Left lung (tissue), 10 donors: ENCODE results near the gene GRIP1. TPM values are rescaled to one million over a fixed set of nuclear protein-coding genes. Genes with fewer than 3 reads are reported as not detected.
"Not testable (repeated sequence)": the region's sequence is repeated elsewhere in the genome, so short reads cannot be mapped to it uniquely, and the experiment has no call there.

ENCODE experiments used
- ATAC-seq: fragments of 200-7000 bp; cut with Tn5 transposase; one replicate; pipeline ENCODE4 v1.9.1; 2020; ENCODE audit warnings: moderate library complexity
- DNase-seq, 4 donors: peaks; one replicate each; pipeline ENCODE4 v3.0.0-alpha.2; 2013 to 2020
- H3K27ac ChIP-seq, 2 donors: fragments of 200-600 bp; sonication (generic) in 1 of 2; one replicate each; pipeline versions ENCODE4 v1.5.0 to v1.8.0; 2020 to 2021
- H3K27me3 ChIP-seq, 2 donors: fragments of 200-600 bp; sonication (generic) in 1 of 2; one replicate each; pipeline versions ENCODE4 v1.5.0 to v1.8.0; 2020 to 2021
- H3K36me3 ChIP-seq, 2 donors: fragments of 200-600 bp; sonication (generic) in 1 of 2; one replicate each; pipeline versions ENCODE4 v1.5.0 to v1.8.0; 2020 to 2021
- H3K4me1 ChIP-seq, 2 donors: fragments of 200-600 bp; one replicate each; pipeline ENCODE4 v1.8.0; 2021
- H3K4me3 ChIP-seq, 2 donors: fragments of 200-600 bp; sonication (generic) in 1 of 2; one replicate each; pipeline versions ENCODE4 v1.5.0 to v1.8.0; 2020 to 2021; ENCODE audit warnings: mild to moderate bottlenecking in 1 of 2
- H3K9me3 ChIP-seq, 2 donors: fragments of 200-600 bp; sonication (generic) in 1 of 2; one replicate each; pipeline versions ENCODE4 v1.5.0 to v1.8.0; 2020 to 2021
- intact Hi-C, 2 donors: fragments of 100-400 bp; cut with DNase I; formaldehyde crosslinking; loops; one replicate each; pipeline versions ENCODE4 v1.11.2 to v1.14.2; 2022
- polyA plus RNA-seq, 6 donors: library from polyadenylated mRNA; unstranded; fragments of 120-200 nt; gene quantifications; one replicate each; pipeline ENCODE4 v1.2.1, GENCODE V29; 2013; ENCODE audit not compliant: insufficient read length in 6 of 6
- total RNA-seq, 2 donors: library from RNA; stranded (reverse); fragmentation: NEBNext Ultra II Directional; extraction: Animal tissue kit (Norgen Biotek cat#: 25700); gene quantifications; one replicate each; pipeline ENCODE4 v1.2.1, GENCODE V29; 2021
- TF ChIP-seq, protein P1 (sequence below), 2 donors: fragments of 200-600 bp; sonication (generic) in 1 of 2; IDR thresholded peaks; one replicate each; pipeline versions ENCODE4 v1.5.0 to v1.8.0; 2021; ENCODE audit warnings: antibody characterized with exemption in 2 of 2
- donor health status: DM: no; HTN: yes; CAD: no.
- donor health status: DM: no; HTN: no; CAD: no.

The GRIP1 gene
- total and polyA plus RNA-seq, 8 donors, result 1.9 to 10.6 (median 6.0) TPM

DNA sequence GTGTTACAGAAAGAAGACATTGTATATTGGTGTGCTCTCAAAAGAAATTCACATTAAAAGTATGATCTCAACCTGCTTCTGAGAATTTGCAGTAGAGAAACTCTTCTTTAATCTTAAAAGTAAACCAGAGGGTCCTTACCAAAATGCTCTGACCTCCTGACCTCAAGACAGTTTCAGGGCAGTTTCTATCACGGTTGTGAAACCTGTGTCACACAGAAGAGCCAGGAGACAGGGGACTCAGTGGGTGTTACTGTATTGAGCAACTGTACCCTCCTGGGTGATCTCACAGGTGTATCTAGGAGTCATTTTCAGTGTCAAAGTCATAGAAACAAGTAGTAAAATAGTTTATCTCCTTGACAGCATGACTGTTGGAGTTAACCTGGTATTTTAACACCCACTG is 178.0 kb downstream of the GRIP1 start:
- Histone ChIP-seq H3K36me3 (no peaks in the 10 kb centered on the region), H3K4me1 (no peaks in the 10 kb centered on the region), H3K9me3 (peaks cover 0 to 2% of the 10 kb centered on the region in 2 donors), H3K27me3 (no peaks in the 10 kb centered on the region), H3K4me3 (no peak overlapping the region), H3K27ac (no peak overlapping the region)
- intact Hi-C loops, result no loop called here
- ATAC-seq (no peak), DNase-seq (no peak)
- TF ChIP-seq, protein P1, sequence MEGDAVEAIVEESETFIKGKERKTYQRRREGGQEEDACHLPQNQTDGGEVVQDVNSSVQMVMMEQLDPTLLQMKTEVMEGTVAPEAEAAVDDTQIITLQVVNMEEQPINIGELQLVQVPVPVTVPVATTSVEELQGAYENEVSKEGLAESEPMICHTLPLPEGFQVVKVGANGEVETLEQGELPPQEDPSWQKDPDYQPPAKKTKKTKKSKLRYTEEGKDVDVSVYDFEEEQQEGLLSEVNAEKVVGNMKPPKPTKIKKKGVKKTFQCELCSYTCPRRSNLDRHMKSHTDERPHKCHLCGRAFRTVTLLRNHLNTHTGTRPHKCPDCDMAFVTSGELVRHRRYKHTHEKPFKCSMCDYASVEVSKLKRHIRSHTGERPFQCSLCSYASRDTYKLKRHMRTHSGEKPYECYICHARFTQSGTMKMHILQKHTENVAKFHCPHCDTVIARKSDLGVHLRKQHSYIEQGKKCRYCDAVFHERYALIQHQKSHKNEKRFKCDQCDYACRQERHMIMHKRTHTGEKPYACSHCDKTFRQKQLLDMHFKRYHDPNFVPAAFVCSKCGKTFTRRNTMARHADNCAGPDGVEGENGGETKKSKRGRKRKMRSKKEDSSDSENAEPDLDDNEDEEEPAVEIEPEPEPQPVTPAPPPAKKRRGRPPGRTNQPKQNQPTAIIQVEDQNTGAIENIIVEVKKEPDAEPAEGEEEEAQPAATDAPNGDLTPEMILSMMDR (IDR thresholded peaks at IDR 0.05), result no peak

DNA sequence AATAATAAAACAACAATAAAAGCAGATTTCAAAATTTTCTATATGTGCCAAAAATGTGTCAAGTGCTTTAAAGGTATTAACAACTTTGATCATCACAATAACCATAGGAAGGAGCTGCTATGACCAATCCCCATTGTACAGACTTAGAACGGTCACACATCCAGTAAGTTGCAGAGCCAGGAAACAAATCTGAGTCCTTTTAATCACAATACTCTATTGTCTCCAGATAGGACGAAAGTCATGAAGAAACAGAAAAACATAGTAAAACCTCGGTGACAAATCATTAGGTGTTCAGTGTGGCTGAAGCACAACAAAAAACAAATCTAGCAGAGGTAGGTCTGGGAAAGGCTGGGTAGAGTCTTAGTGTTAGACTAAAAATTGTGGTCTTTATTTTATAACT is 178.8 kb downstream of the GRIP1 start:
- Histone ChIP-seq H3K27me3 (no peaks in the 10 kb centered on the region), H3K4me1 (no peaks in the 10 kb centered on the region), H3K36me3 (no peaks in the 10 kb centered on the region), H3K27ac (no peak overlapping the region), H3K4me3 (no peak overlapping the region), H3K9me3 (no peaks in the 10 kb centered on the region)
- DNase-seq (no peak), ATAC-seq (no peak)
- TF ChIP-seq, protein P1 (IDR thresholded peaks at IDR 0.05), result no peak
- intact Hi-C loops, result no loop called here

DNA sequence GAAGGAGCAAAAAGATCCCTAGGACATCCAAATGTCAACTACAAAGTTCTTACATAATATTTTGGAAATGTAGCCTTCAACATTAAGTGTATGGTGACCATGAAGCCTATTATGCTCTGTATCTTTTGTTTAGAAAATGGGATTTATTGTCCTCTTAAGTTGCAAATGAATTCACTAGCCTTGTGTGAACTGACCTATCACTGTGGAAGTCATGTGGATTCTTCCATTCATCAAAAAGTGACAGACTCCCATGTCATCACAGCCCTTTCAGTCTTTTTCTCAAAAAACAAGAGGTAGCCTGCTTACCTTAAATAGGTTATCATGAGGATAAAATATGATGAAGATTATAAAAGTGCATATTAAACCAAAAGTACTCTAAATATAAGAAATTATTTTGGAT is 179.9 kb downstream of the GRIP1 start:
- TF ChIP-seq, protein P1 (IDR thresholded peaks at IDR 0.05), result no peak
- no peaks in the 10 kb centered on the region for H3K27me3 ChIP-seq
- H3K27ac ChIP-seq, result no peak overlapping the region
- intact Hi-C loops, result no loop called here
- ATAC-seq (no peak), DNase-seq (no peak)
- H3K36me3 ChIP-seq, result no peaks in the 10 kb centered on the region
- no peaks in the 10 kb centered on the region for H3K9me3 ChIP-seq
- H3K4me3 ChIP-seq, result no peak overlapping the region
- no peaks in the 10 kb centered on the region for H3K4me1 ChIP-seq

- ATAC-seq, DNase-seq, H3K4me3 ChIP-seq, H3K27me3 ChIP-seq, intact Hi-C loops, H3K4me1 ChIP-seq, H3K36me3 ChIP-seq, H3K9me3 ChIP-seq, H3K27ac ChIP-seq: not testable (repeated sequence)
These were observed 180.8 kb downstream of the GRIP1 start for GRCh38 chr12:66498059-66498458.

- ATAC-seq (no peak), DNase-seq (no peak)
- TF ChIP-seq, protein P1 (IDR thresholded peaks at IDR 0.05), result no peak
These were observed 181.6 kb downstream of the GRIP1 start for GRCh38 chr12:66497008-66497897.

More at GRCh38 chr12:66497008-66497897, 181.6 kb downstream of the GRIP1 start:
- intact Hi-C loops, result no loop called here
- Histone ChIP-seq H3K27me3 (no peaks in the 10 kb centered on the region), H3K4me1 (no peaks in the 10 kb centered on the region), H3K36me3 (no peaks in the 10 kb centered on the region), H3K4me3 (no peak overlapping the region), H3K27ac (no peak overlapping the region), H3K9me3 (no peaks in the 10 kb centered on the region)
